Transverse colon (tissue), 4 donors: ENCODE results near the gene FOXG1. TPM values are rescaled to one million over a fixed set of nuclear protein-coding genes. Genes with fewer than 3 reads are reported as not detected.

Experiments
- DNase-seq: peaks from one replicate; pipeline ENCODE4 v3.0.0-alpha.2; 2019
- H3K27ac ChIP-seq, 4 donors: fragments of 200-600 bp; sonication (generic); 2 replicates each; pipeline ENCODE4 v1.5.1; 2016 to 2018; ENCODE audit warnings: inconsistent platforms in 4 of 4
- H3K27me3 ChIP-seq: fragments of 200-600 bp; sonication (generic); 2 replicates; pipeline ENCODE4 v1.5.1; 2017; ENCODE audit warnings: inconsistent platforms
- H3K36me3 ChIP-seq, 4 donors: fragments of 200-600 bp; sonication (generic); 2 replicates each; pipeline ENCODE4 v1.5.1; 2017 to 2019; ENCODE audit warnings: inconsistent platforms in 4 of 4
- H3K4me1 ChIP-seq, 4 donors: fragments of 200-600 bp; sonication (generic); 2 replicates each; pipeline ENCODE4 v1.5.1; 2017 to 2020; ENCODE audit warnings: inconsistent platforms in 4 of 4
- H3K4me3 ChIP-seq, 4 donors: fragments of 200-600 bp; sonication (generic); 1 replicate in 1 of 4; 2 replicates in 3 of 4; pipeline versions ENCODE4 v1.5.1 to v1.6.1; 2017 to 2019; ENCODE audit warnings: inconsistent platforms in 4 of 4
- H3K9me3 ChIP-seq, 2 donors: fragments of 200-600 bp; sonication (generic); 2 replicates each; pipeline ENCODE4 v1.5.1; 2017 to 2019; ENCODE audit warnings: inconsistent platforms in 2 of 2
- EP300 ChIP-seq: sonication (generic); formaldehyde crosslinking; IDR thresholded peaks from one replicate; pipeline ENCODE4 v1.6.1; 2017; ENCODE audit warnings: antibody characterized with exemption, low read depth
- POLR2A ChIP-seq: fragments of 450-650 bp; IDR thresholded peaks from one replicate; pipeline ENCODE4 v1.6.1; 2016; ENCODE audit warnings: antibody characterized with exemption, mild to moderate bottlenecking, moderate library complexity
- POLR2AphosphoS5 ChIP-seq, 3 donors: sonication (generic); formaldehyde crosslinking; IDR thresholded peaks; one replicate each; pipeline ENCODE4 v1.6.1; 2016; ENCODE audit warnings: antibody characterized with exemption in 3 of 3
- WGBS, 2 donors: methylation state at CpG; one replicate each; pipeline ENCODE4 v1.1.5; 2018; ENCODE audit warnings: low coverage in 1 of 2; 5-methylcytosine and 5-hydroxymethylcytosine counted together
- in situ Hi-C, 4 donors: fragments of 200-750 bp; cut with MboI; loops; one replicate each; pipeline versions ENCODE4 v1.15.0 to v1.15.1; 2017; ENCODE audit warnings: low sequenced_read_pairs in 3 of 4, low pct_ligation_motif_present in 1 of 4, low pct_unique_long_range_greater_than_20kb in 1 of 4
- intact Hi-C: fragments of 100-400 bp; cut with DNase I; formaldehyde crosslinking; loops from one replicate; pipeline ENCODE4 v1.15.1; 2023; ENCODE audit warnings: low total_unique reads
- total RNA-seq, 4 donors: library from RNA; depleted of rRNA; stranded (reverse); fragments of >200 nt; gene quantifications; one replicate each; pipeline ENCODE4 v1.1.0, GENCODE V29; 2016
- TF ChIP-seq, protein P1 (sequence below), 5 experiments: fragments of 200-600 bp in 3 of 5; fragments of 450-650 bp in 2 of 5; sonication (generic) in 3 of 5; IDR thresholded peaks; 1 replicate in 2 of 5; 2 replicates in 3 of 5; pipeline ENCODE4 v1.5.1; 2016 to 2017; ENCODE audit warnings: antibody characterized with exemption in 5 of 5, inconsistent platforms in 3 of 5, mild to moderate bottlenecking in 2 of 5, moderate library complexity in 1 of 5

The FOXG1 gene
- total RNA-seq, 4 donors from 2014 or later = not detected

DNA sequence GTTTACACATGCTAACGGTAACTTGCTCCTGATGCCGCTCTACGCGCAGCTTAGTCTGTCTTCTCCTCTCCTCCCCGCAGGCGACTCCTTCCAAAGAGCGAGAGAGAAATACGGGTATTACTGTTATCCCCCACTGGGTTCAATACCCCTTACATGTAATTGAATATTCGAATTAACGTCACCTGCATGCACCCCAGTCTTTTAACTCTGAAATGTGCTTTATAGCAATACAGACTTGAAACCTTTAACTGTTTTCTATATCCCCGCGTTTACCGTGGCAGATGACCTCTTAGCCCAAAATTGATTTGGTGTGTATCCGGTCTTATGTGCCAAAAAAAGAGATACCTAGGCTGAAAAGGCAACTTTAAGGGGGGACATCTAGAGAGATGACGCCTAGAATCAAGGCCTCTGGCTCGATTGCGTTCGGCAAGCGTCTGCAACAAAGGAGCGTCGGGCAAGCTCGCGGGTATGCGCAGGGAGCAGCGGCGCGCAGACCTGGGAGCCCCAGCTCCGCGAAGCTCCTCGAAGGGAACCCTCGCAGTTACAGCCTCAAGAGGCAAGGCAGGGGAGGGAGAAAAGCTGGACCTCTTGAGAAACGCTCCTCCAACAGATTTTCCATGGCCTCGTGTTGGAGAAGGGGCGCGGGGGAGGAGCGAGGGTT is 6.8 kb upstream of the FOXG1 start:
- intact Hi-C loops = no loop called here
- 11 to 20% methylated on average over 10 to 36 of the region's 36 CpGs for WGBS, 2 donors

DNA sequence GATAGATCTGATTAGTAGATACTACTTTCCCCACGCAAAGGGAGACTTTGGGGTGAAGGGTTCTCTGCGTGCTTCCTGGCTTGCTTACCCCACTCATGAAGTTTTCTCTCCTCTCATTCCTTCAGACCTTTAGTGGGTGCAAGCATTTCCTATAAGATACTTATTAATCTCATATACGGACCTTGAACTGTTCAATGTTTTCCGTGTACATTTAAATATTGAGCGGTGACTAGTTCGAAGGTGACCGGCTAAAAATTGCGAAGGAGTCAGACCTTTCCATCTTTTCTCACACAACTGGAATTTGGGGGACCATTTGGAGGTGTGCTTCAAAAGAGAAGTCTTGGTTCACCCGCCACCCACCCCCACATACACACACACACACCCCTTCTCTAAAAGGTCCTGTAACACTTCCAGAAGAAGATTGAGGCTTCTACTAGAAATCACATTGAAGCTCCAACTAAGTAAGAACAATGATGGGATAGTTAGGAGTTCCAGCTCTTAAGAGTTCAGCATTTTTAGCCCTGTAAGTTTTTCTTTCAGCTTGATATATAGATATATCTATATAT is 6.1 kb upstream of the FOXG1 start:
- intact Hi-C loops = no loop called here
- DNase-seq = no peak
- TF ChIP-seq EP300 (no peak), POLR2AphosphoS5 (IDR thresholded peaks at IDR 0.05) (no peak), POLR2A (no peak)
- TF ChIP-seq, protein P1, sequence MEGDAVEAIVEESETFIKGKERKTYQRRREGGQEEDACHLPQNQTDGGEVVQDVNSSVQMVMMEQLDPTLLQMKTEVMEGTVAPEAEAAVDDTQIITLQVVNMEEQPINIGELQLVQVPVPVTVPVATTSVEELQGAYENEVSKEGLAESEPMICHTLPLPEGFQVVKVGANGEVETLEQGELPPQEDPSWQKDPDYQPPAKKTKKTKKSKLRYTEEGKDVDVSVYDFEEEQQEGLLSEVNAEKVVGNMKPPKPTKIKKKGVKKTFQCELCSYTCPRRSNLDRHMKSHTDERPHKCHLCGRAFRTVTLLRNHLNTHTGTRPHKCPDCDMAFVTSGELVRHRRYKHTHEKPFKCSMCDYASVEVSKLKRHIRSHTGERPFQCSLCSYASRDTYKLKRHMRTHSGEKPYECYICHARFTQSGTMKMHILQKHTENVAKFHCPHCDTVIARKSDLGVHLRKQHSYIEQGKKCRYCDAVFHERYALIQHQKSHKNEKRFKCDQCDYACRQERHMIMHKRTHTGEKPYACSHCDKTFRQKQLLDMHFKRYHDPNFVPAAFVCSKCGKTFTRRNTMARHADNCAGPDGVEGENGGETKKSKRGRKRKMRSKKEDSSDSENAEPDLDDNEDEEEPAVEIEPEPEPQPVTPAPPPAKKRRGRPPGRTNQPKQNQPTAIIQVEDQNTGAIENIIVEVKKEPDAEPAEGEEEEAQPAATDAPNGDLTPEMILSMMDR (IDR thresholded peaks at IDR 0.05) = no peak
- Histone ChIP-seq H3K27me3 (peaks cover 100% of the 10 kb centered on the region), H3K4me1 (peaks cover 0 to 10% (median 2%) of the 10 kb centered on the region in 4 donors), H3K4me3 (no peak overlapping the region), H3K36me3 (no peaks in the 10 kb centered on the region), H3K9me3 (no peaks in the 10 kb centered on the region), H3K27ac (no peak overlapping the region)
- 19 to 24% methylated on average over 8 to 9 of the region's 9 CpGs for WGBS, 2 donors
- in situ Hi-C loops = loop anchor here in 3 of 4 donors (25.0 kb wide), 2 partner anchors 777 to 1452 kb away; no protein-coding TSS in a partner anchor

More for the DNA sequence above, 6.8 kb upstream of the FOXG1 start:
- no peaks in the 10 kb centered on the region for H3K9me3 ChIP-seq
- no peaks in the 10 kb centered on the region for H3K36me3 ChIP-seq
- H3K4me3 ChIP-seq = no peak overlapping the region
- in situ Hi-C loops = loop anchor here in 3 of 4 donors (25.0 kb wide), 2 partner anchors 778 to 1453 kb away; no protein-coding TSS in a partner anchor
- H3K27me3 ChIP-seq = peaks cover 100% of the 10 kb centered on the region
- H3K27ac ChIP-seq = no peak overlapping the region
- no peak for TF ChIP-seq EP300
- TF ChIP-seq, protein P1 (IDR thresholded peaks at IDR 0.05) = no peak
- TF ChIP-seq POLR2AphosphoS5 (IDR thresholded peaks at IDR 0.05) = no peak
- no peak for TF ChIP-seq POLR2A
- H3K4me1 ChIP-seq = peaks cover 0 to 7% (median 0%) of the 10 kb centered on the region in 4 donors
- DNase-seq = no peak

GRCh38 chr14:28761438-28762291 is 4.9 kb upstream of the FOXG1 start:
- intact Hi-C loops (no loop called here), in situ Hi-C loops (loop anchor here in 3 of 4 donors (25.0 kb wide), 2 partner anchors 776 to 1451 kb away; no protein-coding TSS in a partner anchor)
- no peak overlapping the region for H3K4me3 ChIP-seq
- peaks cover 100% of the 10 kb centered on the region for H3K27me3 ChIP-seq
- 22 to 27% methylated on average over 8 to 33 of the region's 33 CpGs for WGBS, 2 donors
- no peaks in the 10 kb centered on the region for H3K9me3 ChIP-seq
- H3K27ac ChIP-seq = no peak overlapping the region
- no peak for TF ChIP-seq POLR2AphosphoS5 (IDR thresholded peaks at IDR 0.05)
- TF ChIP-seq EP300 = no peak
- TF ChIP-seq, protein P1 (IDR thresholded peaks at IDR 0.05) = no peak
- no peak for TF ChIP-seq POLR2A
- H3K36me3 ChIP-seq = no peaks in the 10 kb centered on the region
- H3K4me1 ChIP-seq = peaks cover 0 to 21% (median 13%) of the 10 kb centered on the region in 4 donors
- no peak for DNase-seq
